Loucy (cell line): ENCODE results near the gene B3GAT2.

ENCODE experiments used
- H2AFZ ChIP-seq: fragments of 200-600 bp; sonication (generic); 2 replicates; pipeline ENCODE4 v1.6.0; 2016; ENCODE audit warnings: antibody characterized with exemption, mild to moderate bottlenecking, low read length, moderate library complexity
- H3F3A ChIP-seq: fragments of 200-600 bp; 2 replicates; pipeline ENCODE4 v1.6.0; 2016; ENCODE audit warnings: antibody characterized with exemption, low read depth, mild to moderate bottlenecking
- H3K27me3 ChIP-seq: fragments of 200-600 bp; sonication (generic); 2 replicates; pipeline ENCODE4 v1.6.1; 2014; ENCODE audit warnings: low read length, mild to moderate bottlenecking; ENCODE audit not compliant: insufficient read depth, poor library complexity, severe bottlenecking
- H3K36me3 ChIP-seq: fragments of 200-600 bp; sonication (generic); 2 replicates; pipeline ENCODE4 v1.6.1; 2016; ENCODE audit warnings: low read length; ENCODE audit not compliant: insufficient read depth
- H3K4me1 ChIP-seq: fragments of 200-600 bp; sonication (generic); 2 replicates; pipeline ENCODE4 v1.5.1; 2014; ENCODE audit warnings: low read length, mild to moderate bottlenecking; ENCODE audit not compliant: insufficient read depth, poor library complexity, severe bottlenecking
- H3K4me2 ChIP-seq: fragments of 200-600 bp; sonication (generic); 2 replicates; pipeline ENCODE4 v1.6.0; 2014; ENCODE audit warnings: antibody characterized with exemption, low read length, low read depth, mild to moderate bottlenecking; ENCODE audit not compliant: poor library complexity, severe bottlenecking
- H3K4me3 ChIP-seq: fragments of 200-600 bp; sonication (generic); 2 replicates; pipeline ENCODE4 v1.5.1; 2014; ENCODE audit warnings: low read length, mild to moderate bottlenecking, mixed read lengths; ENCODE audit not compliant: poor library complexity, severe bottlenecking
- H3K79me2 ChIP-seq: fragments of 200-600 bp; sonication (generic); 2 replicates; pipeline ENCODE4 v1.6.1; 2014; ENCODE audit warnings: low read length; ENCODE audit not compliant: insufficient read depth
- H3K9ac ChIP-seq: fragments of 200-600 bp; sonication (generic); 2 replicates; pipeline ENCODE4 v1.6.0; 2014; ENCODE audit warnings: mild to moderate bottlenecking, low read depth, low read length, moderate library complexity; ENCODE audit not compliant: poor library complexity, severe bottlenecking
- H3K9me2 ChIP-seq: fragments of 200-600 bp; sonication (generic); replicated peaks from 2 replicates; pipeline ENCODE4 v1.6.1; 2016; ENCODE audit warnings: low read depth, low read length, mixed read lengths
- H3K9me3 ChIP-seq: fragments of 200-600 bp; sonication (generic); 2 replicates; pipeline ENCODE4 v1.6.1; 2014; ENCODE audit warnings: mild to moderate bottlenecking, antibody characterized with exemption, low read length, low read depth; ENCODE audit not compliant: insufficient read depth
- H4K20me1 ChIP-seq: fragments of 200-600 bp; sonication (generic); 2 replicates; pipeline ENCODE4 v1.6.0; 2014; ENCODE audit warnings: antibody characterized with exemption, low read length, mild to moderate bottlenecking; ENCODE audit not compliant: insufficient read depth, poor library complexity, severe bottlenecking
- CTCF ChIP-seq: fragments of 200-600 bp; sonication (generic); conservative IDR thresholded peaks from 2 replicates; pipeline ENCODE4 v1.5.1; 2014; ENCODE audit warnings: mild to moderate bottlenecking, antibody characterized with exemption, low read length
- EZH2phosphoT487 ChIP-seq: fragments of 200-600 bp; IDR thresholded peaks from 2 replicates; pipeline ENCODE4 v1.6.1; 2018; ENCODE audit warnings: antibody characterized with exemption, mild to moderate bottlenecking, moderate library complexity, borderline replicate concordance

Gene B3GAT2

GRCh38 chr6:70996106-70996505, 39.2 kb upstream of the B3GAT2 start:
- Histone ChIP-seq H3F3A (no peaks in the 10 kb centered on the region), H3K27me3 (no peaks in the 10 kb centered on the region), H3K9me3 (no peaks in the 10 kb centered on the region), H3K4me1 (no peaks in the 10 kb centered on the region), H3K9ac (no peak overlapping the region), H3K36me3 (no peaks in the 10 kb centered on the region), H3K4me2 (no peak overlapping the region), H3K9me2 (no peaks in the 10 kb centered on the region), H4K20me1 (no peaks in the 10 kb centered on the region), H3K79me2 (no peaks in the 10 kb centered on the region), H2AFZ (no peak overlapping the region), H3K4me3 (no peak overlapping the region)
- no peak for TF ChIP-seq EZH2phosphoT487
- no peak for TF ChIP-seq CTCF

- Histone ChIP-seq H3K27me3 (no peaks in the 10 kb centered on the region), H3K9me2 (no peaks in the 10 kb centered on the region), H3K9ac (no peak overlapping the region), H3K9me3 (no peaks in the 10 kb centered on the region), H3K4me3 (no peak overlapping the region), H2AFZ (no peak overlapping the region), H3K4me2 (no peak overlapping the region), H4K20me1 (no peaks in the 10 kb centered on the region), H3K36me3 (no peaks in the 10 kb centered on the region), H3K79me2 (no peaks in the 10 kb centered on the region), H3F3A (no peaks in the 10 kb centered on the region), H3K4me1 (no peaks in the 10 kb centered on the region)
- no peak for TF ChIP-seq CTCF
- no peak for TF ChIP-seq EZH2phosphoT487
These were observed 38.6 kb upstream of the B3GAT2 start for GRCh38 chr6:70995411-70995810.

DNA sequence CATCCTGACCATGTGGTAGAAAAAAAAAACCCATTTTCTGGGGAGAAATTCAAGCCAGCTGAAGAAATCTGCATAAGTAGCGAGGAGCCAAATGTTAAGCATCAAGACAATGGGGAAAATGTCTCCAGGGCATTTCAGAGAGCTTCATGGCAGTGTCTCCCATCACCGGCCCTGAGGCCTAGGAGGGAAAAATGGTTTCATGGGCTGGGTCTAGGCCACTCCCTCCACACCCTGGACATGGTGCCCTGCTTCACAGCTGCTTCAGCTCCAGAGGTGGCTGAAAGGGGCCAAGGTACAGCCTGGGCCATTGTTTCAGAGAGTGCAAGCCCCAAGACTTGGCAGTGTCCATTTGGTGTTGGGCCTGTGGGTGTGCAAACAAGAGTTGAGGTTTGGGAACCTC, 34.4 kb upstream of the B3GAT2 start:
- H3K4me3 ChIP-seq: no peak overlapping the region
- no peak for TF ChIP-seq CTCF
- no peak for TF ChIP-seq EZH2phosphoT487
- no peak overlapping the region for H2AFZ ChIP-seq
- H3K9me2 ChIP-seq: no peaks in the 10 kb centered on the region
- H3K9me3 ChIP-seq: no peaks in the 10 kb centered on the region
- H3K9ac ChIP-seq: no peak overlapping the region
- no peaks in the 10 kb centered on the region for H3K36me3 ChIP-seq
- no peaks in the 10 kb centered on the region for H3F3A ChIP-seq
- no peak overlapping the region for H3K4me2 ChIP-seq
- H3K79me2 ChIP-seq: no peaks in the 10 kb centered on the region
- no peaks in the 10 kb centered on the region for H3K4me1 ChIP-seq
- no peaks in the 10 kb centered on the region for H3K27me3 ChIP-seq
- H4K20me1 ChIP-seq: no peaks in the 10 kb centered on the region
